Epithelial cell of esophagus (primary cell): ENCODE results near the gene LEPR.
"Not testable (repeated sequence)": the region's sequence is repeated elsewhere in the genome, so short reads cannot be mapped to it uniquely, and the experiment has no call there.

Experiments used
- DNase-seq: peaks from one replicate; pipeline ENCODE4 v3.0.0; 2010; ENCODE audit warnings: low read depth
- H3K4me3 ChIP-seq: 2 replicates; pipeline ENCODE4 v1.5.1; 2011; ENCODE audit warnings: mild to moderate bottlenecking, low read length, control low read depth
- CTCF ChIP-seq: IDR thresholded peaks from 2 replicates; pipeline ENCODE4 v1.5.1; 2011; ENCODE audit warnings: low read depth, mild to moderate bottlenecking, low read length, control low read depth, inconsistent platforms; ENCODE audit not compliant: insufficient read depth; ENCODE audit errors: missing control alignments

The LEPR gene

GRCh38 chr1:65458730-65459396 is 38.4 kb downstream of the LEPR start:
- DNase-seq, result peak; percentile 24
- TF ChIP-seq CTCF, result no peak
- H3K4me3 ChIP-seq, result no peak overlapping the region

- H3K4me3 ChIP-seq, result no peak overlapping the region
- peak; percentile 78 for TF ChIP-seq CTCF
- peak; percentile 54 for DNase-seq
These were observed 38.9 kb downstream of the LEPR start for GRCh38 chr1:65459397-65459768.

DNA sequence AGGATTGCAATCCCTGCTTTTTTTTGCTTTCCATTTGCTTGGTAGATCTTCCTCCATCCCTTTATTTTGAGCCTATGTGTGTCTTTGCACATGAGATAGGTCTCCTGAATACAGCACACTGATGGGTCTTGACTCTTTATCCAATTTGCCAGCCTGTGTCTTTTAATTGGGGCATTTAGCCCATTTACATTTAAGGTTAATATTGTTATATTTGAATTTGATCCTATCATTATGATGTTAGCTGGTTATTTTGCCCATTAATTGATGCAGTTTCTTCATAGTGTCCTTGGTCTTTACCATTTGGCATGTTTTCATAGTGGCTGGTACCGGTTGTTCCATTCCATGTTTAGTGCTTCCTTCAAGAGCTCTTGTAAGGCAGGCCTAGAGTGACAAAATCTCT is 45.4 kb downstream of the LEPR start:
- H3K4me3 ChIP-seq, DNase-seq: not testable (repeated sequence)

DNA sequence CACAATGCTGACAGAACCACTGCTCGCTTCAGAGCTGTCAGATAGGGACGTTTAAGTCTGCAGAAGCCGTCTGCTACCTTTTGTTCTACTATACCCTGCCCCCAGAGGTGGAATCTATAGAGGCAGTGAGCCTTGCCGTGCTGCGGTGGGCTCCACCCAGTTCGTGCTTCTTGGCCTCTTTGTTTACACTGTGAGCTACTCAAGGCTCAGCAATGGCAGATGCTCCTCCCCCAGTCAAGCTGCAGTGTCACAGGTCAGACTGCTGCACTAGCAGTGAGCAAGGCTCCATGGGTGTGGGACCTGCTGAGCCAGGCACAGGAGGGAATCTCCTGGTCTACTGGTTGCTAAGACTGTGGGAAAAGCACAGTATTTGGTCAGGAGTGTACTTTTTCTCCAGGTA is 47.1 kb downstream of the LEPR start:
- H3K4me3 ChIP-seq, result no peak overlapping the region
- DNase-seq, result peak; percentile 79
- no peak for TF ChIP-seq CTCF

DNA sequence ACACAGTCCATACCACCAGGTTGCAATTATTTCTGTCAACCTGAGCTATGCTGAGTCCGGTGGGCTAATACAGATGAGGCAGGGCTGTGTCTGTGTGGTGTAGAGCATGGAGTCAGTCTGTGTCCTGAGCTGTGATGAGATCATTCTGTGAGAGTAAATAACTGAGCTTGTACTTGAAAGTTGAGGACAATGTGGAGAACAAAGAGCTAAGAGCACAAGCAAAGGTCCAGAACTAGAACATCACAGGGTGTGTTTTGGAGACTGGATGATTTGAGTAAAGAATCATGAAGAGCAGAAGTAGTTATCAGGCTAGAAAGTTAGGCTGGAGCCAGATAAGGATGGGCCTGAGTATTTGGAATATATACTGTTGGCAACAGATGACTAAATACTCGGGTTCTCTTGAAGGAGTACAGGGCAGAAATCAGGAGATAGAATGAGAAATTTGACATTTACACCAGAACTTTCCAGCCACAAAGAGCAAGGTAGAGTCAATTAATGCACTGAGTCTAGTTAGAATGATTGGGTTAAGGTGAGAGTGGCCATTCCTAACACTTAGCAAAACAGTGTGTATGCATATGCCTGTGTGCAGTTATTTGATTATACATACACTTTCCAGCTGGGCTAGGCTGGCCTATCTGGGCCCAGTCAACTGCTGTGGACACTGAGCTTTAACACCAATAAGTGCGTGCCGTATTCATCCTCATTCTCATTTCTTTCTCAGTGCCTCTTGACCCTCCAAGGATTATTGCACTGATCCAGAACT is 48.8 kb downstream of the LEPR start:
- no peak overlapping the region for H3K4me3 ChIP-seq
- no peak for TF ChIP-seq CTCF
- DNase-seq, result no peak

DNA sequence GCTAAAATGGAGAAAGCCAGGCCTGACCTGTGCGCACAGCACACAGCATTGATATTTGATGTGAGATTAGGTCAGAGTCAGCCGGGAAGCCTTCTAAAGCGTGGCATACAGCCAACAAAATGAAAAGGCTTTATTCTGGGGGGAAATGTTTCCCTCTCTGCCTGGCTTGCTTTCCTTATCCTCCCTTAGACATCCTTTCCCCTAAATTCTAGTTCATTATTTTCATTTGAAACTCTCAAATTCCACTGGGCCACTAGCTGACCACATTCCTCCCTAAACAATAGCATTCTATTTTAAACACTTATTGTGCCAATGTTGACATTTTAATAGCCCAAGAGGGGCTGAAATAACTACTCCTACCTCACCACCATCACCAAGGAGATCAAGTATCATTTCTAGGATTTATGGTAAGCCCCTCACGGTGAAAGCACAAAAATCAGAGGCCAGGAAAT is 49.4 kb downstream of the LEPR start:
- no peak for DNase-seq
- TF ChIP-seq CTCF, result no peak
- H3K4me3 ChIP-seq, result no peak overlapping the region
